Measurements from ENCODE around the gene SLC13A2.

GRCh38 chr17:28426081-28426519, 47.3 kb upstream of the SLC13A2 start:
- TF ChIP-seq POLR2AphosphoS5 (IDR thresholded peaks at IDR 0.05) (no peak), CTCF (IDR thresholded peaks at IDR 0.05) (no peak), POLR2A (IDR thresholded peaks at IDR 0.05) (no peak), EP300 (IDR thresholded peaks at IDR 0.05) (no peak)

All from sigmoid colon (tissue), 4 donors.